ENCODE data around the gene CELF5.

Gene CELF5

DNA sequence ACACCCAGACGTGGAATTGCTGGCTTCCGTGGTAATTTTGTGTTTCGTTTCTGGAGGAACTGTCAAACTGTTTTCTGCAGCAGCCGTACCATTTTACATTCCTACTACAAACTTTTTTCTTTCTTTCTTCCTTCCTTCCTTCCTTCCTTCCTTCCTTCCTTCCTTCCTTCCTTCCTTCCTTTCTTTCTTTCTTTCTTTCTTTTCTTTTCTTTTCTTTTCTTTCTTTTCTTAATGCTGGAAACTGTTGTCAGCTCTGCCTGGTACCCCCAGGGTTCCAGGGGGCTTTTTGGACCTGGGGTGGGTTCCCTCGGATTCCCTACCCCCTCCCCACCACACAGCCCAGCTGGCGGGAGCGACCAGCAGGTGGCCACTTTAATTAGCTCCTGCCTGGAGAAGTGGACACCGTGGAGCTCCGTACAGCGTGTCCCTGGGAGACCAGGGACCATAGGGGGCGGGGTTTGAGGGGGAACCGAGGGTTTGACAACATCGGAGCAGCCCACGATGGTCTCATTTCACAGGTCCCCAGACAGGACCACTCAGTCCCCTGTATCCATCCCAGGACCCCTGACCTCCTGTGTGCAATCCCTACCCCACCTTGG lies 24.4 kb downstream of the CELF5 start:
- DNase-seq: no peak

DNA sequence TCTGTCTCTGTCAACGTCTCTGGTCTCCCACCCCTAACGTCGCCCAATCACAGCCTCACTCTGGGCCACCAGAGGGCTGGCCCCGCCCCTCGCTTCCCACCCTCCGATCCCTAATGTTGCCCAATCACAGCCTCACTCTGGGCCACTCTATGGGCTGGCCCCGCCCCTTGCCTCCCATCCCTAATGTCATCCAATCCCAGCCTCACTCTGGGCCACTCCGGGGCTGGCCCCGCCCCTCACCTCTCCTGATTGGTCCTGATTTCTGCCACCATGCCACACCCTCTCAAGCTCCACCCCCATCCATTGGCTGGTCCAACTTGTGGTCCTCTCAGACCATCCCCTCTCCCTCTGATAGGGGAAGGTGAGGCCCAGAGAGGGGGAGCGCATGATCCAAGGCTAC lies 24.9 kb downstream of the CELF5 start:
- DNase-seq: no peak

DNA sequence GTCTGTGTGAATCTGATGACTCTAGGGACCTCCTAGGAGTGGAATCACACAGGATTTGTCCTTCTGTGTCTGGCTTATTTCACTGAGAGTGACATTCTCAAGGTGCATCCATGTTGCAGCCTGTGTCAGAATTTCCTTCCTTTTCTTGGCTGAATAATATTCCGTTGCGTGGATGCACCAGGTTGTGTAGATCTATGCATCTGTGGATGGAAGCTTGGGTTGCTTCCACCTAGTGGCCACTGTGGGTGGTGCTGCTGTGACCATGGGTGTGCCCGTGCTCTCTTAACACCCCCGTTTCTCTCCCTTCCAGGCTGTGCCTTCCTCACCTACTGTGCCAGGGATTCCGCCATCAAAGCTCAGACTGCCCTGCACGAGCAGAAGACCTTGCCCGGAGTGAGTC lies 26.2 kb downstream of the CELF5 start:
- peak; percentile 12 for DNase-seq

DNA sequence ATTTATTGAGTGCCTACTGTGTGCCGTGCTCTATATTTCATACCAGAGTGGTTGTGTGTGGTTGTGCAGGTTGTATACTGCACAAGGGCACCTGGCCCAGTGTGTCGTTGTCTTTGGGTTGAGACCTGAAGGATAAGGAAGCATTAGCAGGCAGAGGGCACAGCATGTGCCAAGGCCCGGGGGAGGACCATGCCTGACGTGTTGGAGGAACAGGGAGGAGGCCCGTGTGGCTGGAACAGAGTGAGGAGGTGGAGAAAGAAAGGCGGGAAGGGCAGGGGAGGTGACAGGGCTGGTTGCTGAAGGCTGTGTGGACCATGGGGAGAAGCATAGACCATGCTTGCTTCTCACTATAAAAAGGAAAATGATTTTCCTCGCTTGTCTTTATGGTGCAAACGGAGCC lies 26.8 kb downstream of the CELF5 start:
- DNase-seq: no peak

DNA sequence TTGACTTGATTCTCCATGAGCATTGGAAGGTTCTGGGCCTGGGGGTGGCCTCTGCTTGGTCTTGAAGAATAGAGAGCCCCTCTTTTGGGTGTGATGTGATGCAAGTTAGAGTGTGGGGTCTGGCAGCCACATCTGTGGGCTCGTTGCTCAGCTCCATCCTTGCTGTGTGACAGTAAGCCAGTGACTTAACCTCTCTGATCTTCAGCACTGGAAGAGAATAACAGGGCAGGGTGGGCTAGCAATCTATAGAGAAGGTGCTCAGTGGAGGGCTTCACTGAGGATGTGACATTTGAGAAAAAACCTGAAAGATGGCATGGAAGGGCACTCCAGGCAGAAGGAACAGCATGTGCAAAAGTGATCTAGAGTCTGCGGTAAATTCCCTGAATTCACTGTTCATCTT lies 28.2 kb downstream of the CELF5 start:
- DNase-seq: no peak

DNA sequence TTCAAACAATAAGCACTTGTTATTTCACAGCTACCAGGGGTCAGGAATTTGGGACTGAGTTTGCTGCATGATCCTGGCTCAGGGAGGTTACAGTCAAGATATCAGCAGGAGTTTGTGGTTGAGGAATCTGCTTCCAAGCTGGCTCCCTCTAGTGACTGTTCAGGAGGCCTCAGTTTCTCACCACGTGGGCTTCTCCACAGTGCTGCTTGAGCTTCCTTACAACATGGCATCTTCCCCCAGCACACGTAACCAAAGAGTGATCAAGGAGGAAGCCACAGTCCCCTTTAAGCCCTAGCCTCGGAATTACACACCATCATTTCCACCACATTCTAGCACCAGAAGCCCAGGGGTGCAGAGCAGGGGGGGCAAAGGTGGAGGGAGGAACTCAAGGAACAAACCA lies 28.8 kb downstream of the CELF5 start:
- no peak for DNase-seq

DNA sequence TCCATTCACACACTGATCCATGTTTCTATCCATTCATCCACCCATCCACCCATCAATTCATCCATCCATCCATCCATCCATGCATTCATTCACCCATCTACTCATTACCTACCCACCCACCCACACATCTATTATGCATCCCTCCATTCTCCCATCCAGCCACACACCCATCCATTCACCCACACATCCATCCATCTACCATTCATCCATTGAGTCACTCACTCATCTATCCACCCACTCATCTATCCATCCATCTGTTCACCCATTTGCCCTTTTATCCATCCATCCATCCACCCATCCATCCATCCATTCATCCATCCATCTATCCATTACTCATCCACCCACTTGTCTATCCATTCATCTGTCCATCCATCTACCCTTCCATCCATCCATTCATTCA lies 30.1 kb downstream of the CELF5 start:
- DNase-seq: no peak

DNA sequence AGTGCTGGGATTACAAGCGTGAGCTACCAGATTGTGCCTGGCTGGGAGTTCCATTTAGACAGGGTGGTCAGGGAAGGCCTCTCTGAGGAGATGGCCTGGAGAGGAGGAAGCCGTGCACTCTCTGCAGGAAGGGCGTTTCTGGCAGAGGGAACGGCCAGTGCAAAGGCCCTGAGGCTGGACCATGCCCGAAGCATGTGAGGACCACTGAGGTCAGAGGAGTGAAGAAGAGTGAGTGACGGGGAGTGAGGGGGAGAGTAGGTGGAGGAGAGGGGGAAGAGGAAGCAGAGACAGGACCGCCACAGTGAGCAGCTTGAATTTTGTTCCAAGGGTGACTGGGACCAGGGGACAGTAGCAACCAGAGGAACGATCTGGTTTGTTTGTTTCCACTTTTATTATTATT lies 32.6 kb downstream of the CELF5 start:
- DNase-seq: no peak

DNA sequence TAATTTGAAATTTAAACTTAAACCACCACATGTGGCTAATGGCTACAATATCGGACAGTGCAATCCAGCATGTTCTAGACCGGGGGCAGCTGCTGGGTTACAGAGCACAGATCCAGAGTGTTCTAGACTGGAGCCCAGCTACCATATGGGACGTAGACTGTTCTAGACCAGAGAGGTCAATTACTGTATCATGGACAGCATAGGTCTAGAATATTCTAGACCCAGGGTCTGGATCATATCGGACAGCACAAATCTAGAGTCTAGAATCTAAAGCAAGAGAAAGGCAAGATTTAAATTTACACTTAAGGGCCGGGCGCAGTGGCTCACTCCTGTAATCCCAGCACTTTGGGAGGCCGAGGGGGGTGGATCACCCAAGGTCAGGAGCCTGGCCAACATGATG lies 37.9 kb downstream of the CELF5 start:
- no peak for DNase-seq

DNA sequence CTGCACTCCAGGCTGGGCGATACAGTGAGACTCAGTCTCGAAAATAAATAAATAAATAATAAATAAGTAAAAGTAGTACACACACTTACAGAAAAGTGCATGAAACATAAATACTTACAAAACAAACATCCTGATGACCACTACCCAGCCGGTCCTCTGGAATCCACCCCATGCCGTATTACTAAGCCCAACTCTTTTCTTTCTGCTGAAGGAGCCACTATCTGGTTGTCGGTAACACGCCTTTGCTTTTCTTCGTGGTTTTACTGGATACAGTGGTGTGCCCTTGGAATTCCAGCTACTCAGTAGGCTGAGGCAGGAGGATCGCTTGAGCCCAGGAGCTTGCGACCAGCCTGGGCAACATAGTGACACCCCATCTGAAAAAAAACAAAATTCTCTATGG lies 39.4 kb downstream of the CELF5 start:
- no peak for DNase-seq

DNA sequence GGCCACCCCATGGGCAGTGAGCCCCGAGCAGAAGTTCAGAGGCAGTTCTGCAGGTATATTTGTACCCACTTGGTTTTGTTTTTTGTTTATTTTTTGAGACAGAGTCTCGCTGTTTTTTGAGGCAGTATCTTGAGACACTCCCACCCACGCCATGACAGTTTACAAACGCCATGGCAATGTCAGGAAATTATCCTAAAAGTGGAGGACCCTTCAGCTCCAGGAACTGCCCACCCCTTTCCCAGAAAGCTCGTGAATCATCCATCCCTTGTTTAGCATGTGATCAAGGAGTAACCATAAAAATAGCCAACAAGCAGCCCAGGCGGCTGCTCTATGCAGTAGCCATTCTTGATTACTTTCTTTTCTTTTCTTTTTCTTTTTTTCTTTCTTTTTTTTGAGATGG lies 41.0 kb downstream of the CELF5 start:
- DNase-seq: no peak

DNA sequence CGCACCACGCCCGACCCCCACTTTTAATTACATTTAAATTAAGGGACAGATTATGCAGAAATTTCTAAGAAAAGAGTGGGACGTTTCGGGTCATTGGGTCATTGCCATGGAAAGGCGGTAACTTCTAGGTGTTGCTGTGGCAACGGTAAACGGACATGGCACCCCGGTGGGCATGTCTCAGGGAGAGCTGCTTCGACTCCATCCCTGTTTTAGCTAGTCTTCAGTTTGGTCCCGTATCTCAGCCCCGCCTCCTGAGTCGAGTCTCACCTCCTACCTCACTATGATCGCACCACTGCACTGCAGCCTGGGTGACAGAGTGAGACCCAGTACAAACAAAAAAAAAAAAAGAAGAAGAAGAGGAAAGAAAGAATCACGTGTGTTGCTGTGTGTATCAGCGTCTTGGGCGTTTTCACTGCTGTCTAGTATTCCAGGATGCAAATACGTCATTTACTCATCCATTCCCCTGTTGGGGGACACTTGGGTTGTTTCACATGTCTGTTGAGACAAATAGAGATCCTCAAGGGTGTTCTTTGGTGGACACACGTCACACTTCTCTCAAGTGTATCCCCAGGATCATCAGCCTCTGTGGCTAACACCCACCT lies 41.7 kb downstream of the CELF5 start:
- DNase-seq: no peak

DNA sequence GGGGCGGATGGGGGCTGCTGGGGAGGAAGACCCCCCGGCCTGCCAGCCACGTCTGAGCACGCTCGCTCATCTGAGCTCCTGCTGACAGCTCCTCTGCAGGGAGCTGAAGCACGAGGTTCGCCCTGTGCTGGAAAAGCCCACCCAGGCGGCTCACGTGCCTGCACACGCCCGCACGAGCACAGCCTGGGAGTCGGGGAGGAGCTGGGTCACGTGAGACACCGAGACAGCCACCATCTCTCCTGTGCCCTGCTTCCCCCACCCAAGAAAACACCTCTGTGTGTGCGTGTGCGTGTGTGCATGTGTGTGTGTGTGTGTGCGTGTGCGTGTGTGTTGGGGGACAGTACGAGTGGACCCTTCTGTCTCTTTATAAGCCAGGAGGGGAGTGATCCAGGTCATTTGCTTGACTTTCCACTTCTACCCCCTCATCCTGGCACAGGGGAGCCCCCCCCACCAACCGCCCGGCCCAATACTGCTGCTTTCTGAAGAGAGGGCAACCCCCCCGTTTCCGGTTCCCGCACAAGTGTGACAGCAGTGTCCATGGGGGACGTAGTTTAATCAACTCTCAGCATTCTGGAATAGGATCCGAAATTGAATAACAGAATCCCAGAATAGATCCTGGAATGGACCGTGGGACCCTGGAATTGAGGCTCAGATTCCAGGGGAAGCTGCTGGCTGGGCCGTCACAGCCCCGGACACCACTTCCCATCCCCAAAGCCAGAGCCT lies 42.5 kb downstream of the CELF5 start:
- no peak for DNase-seq

DNA sequence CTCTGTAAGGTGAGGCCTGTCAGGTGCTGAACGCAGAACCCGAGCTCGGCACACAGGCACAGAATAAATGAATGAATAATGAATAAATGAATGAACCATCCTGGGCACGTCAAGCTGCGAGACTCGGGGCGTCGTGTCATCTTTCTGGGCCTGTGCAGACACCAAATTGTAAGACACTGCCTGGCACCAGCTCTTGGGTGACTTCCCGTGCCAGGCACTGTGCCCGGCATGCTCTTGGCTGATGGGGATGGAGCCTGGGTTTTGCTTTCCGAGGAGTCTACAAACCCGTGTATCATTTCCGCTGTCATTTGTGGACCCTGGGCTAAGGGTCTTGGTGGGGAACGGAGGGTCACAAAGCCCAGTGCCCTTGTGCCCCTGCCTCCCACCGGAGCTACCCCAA lies 43.9 kb downstream of the CELF5 start:
- DNase-seq: no peak

DNA sequence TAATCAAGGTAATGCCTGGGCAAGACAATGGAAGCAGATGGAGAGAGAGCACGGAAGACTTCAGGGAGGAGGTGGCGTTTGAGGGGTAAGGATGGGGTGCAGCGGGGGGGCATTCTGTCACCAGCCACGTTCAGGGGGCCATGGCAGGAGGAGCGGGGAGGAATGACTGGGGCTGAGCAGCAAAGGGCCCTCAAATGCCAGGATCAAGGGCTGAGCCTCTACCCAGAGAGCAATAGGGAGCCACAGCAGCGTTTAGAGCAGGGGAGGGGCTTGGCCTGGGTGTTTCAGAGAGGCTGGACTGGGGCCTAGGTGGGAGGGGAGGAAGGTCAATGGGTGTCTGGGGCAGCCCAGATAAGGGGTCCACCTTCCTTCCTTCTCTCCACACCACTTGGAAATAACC lies 44.3 kb downstream of the CELF5 start:
- DNase-seq: no peak

DNA sequence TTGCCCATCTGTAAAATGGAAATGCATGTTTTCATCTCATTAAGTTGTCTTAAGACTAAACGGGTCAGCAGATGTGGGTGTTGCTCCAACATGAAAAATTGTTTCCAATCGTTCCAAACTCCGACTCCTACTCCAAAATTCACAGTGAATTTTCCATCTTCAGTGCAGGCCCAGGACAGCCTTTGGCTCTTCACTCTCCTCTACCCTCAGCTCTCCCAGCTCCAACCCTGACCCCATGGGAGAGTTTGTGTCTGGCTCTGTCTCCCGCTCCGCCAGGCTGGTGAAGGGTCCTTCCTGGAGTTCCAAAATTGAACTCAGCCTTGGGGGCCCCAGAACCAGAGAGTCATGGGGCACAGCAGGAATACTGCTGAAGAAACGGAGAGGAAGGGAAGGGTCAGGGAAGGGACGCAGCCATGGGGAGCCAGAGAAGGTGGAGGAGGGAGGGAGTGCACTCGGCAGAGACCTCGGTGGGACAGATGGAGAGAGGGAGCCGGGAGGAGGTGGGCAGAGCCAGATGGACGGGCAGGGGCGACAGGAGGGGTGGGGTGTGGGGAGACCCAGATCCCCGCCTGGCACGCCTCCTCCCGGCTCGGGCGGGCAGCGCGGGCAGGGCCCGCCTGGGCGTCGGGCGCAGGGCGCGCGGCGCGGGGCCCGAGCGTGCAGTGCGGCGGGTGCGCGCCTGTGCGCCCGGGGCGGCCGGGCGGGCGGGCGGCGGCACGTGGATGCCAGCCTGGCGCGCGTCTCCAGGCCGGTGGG lies 45.6 kb downstream of the CELF5 start:
- no peak for DNase-seq

DNA sequence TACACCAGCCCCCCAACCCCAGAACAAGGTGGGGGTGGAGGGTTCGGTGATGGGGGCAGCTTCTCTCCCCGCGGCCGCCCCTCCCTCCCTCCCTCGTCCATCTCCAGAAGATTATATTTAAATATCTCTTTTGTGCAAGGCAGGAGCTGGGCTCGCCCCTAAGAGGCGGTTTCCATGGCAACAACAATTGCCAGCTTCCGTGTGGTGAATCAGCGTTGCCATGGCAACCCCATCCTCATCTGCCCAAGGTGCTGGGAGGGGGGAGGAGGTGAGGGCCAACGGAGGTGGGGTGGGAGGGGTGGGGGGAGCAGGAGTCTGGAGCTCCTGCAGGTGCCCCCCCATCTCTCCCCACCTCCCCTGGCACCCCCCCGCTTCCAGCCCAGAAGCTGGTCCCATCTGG lies 46.4 kb downstream of the CELF5 start:
- DNase-seq: peak; percentile 11

DNA sequence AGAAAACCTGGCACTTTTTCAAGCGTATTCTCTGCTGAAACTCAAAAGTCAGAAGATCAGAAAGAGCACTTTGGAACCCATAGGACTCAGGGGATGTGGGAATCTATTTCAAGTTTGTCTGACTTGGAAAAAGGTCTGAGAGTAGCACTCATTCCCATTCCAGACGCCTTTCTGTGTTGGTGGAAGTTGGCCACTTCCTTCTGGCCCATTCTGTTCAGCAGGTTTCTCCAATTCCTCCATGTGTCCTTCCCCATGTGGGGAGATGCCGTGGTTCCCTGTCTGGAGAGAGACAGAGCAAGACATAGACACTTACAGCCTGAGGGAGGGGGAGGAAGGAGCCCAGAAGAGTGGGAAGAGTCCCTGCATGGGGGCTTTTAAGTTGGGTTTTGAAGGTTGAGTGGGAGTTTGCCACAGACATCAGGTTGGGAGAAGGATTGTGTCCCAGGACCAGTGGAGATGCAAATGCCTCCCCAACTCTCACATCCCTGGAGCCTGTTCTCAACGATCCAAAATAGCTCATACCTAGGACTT lies 48.0 kb downstream of the CELF5 start:
- no peak for DNase-seq

DNA sequence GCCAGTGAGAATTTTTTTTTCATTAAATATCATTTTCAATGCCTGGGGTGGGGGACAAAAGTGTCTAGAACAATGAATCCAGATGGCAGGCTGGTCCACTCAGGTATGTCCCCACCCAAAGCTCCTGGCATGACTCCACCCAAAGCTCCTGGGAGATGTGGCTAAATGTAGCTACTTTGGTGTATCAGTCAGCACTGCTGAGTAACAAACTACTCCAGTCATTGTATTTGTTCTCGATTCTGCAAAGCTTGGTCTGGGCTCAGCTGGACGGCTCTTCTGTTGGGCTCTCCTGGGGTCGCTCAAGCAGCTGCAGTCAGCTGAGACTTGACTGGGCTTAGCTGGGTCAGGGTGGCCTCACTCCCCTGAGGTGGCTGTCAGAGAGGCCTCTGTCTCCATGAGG lies 48.5 kb downstream of the CELF5 start:
- DNase-seq: no peak

DNA sequence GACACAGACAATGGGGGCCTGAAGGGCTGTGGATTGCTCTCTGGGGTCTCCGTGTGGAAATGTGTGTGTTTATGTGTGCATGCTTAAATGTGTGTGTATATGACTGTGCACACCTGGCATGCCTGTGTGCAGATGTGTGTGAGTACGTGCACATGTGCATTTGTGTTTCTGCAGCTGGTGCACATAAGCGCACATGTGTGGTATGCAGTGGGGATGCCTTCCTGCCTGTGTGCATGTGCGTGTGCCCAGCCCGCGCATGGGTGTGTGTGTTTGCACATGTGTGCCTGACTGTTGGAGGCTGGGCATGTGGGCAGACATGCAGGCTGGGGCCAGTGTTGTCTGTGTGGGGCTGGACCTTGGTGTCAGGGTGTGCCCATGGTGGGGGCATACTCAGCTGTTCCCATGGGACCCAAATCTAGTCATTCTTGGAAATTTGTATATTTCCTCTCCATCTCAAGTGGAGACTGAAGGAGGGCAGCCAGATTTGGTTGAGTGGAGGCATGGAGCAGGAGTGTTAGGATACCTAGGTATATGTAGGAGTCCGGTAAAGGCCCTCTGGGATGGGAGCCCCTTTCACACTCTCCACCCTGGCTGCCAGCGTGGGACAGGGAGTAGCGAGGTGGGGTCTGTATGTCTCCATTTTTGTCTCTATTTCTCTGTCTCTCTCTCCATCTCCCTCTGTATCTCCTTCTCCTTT lies 49.9 kb downstream of the CELF5 start:
- DNase-seq: no peak

DNA sequence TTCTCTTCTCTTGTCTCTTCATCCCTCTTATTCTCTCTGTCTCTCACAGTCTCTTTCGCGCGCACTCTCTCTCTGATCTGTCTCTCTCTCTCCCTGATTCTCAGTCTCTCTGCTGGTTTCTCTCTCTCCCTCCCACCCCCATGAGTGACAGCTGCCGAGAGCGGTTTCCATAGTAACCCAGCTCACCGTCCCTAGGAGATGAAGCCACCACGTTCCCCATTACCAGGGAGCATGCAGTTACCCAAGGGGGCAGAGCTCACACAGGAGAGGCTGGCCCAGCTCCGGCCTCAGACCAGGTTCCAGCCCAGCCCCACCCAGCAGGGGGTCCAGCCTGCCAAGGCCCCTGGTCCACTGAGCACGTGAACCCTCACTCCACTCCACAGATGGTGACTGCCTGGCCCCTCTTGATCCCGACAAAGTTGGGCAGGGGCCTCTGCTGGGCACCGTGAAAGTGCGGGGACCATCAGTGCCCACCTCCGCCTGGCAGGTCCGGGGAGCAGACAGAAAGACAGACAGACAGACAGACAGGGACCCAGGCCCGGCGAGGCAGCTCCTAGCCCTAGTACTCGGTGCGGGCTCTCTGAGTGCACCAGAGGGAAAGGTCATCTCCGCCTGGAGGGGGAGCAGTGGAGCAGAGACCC lies 50.6 kb downstream of the CELF5 start:
- no peak for DNase-seq

DNA sequence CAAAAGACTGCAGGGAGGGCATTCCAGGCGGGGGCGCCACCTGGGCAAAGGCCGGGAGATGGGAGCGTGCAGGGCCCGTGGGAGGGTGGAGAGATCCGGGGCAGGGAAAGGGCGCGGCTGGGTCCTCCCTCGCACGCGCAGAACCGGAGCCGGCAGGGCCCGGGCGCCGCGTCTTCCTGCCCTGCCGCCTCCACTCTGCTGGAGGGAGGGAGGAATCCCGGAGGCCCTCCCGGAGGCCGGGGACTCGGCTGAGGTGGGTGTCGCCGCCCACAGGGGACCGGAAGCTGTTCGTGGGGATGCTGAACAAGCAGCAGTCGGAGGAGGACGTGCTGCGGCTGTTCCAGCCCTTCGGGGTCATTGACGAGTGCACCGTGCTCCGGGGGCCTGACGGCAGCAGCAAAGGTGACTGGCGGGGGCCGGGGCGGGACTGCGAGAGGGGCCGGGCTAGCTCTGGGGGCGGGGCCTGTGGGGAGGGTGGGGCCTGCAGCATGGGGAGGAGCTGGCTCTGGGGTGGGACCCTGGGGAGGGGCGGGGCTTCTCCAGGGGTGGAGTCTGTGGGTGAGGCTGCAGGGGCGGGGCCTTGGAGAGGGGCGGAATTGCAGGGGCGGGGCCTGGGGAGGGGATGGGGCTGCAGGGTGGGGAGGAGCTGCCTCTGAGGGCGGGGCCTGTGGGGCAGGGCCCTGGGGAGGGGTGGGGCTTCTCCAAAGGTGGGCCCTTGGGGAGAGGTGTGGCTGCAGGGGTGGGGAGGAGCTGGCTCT lies 51.3 kb downstream of the CELF5 start:
- DNase-seq: peak; percentile 78

Measured in activated effector memory CD4-positive, alpha-beta T cell treated with Interleukin-2 at 50 U/mL for 16 hours (primary cell).